ENCODE data around the gene DIPK1C. TPM values are rescaled to one million over a fixed set of nuclear protein-coding genes. Genes with fewer than 3 reads are reported as not detected.

Gene DIPK1C
- total RNA-seq, 1 donor from 2014 or later = not detected

DNA sequence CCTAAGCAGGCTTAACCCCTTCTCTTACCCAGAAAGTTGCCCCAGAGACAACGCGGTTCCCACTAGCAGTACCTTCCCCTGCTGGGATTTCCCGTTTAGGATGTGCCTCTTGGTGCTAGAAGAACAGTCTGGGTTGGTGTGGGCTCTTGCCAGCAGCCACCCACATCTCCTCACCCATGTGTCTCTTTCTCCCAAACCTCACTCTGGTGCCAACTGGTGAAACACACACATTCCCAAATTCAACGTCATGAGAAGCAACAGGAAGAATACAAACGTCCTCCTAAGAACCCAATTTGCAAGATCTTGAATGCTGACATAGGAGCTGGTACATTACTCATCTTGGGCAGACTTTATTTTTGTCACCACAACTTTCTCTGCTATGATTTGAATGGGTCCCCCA, 36.2 kb downstream of the DIPK1C start:
- TF ChIP-seq, protein P1, sequence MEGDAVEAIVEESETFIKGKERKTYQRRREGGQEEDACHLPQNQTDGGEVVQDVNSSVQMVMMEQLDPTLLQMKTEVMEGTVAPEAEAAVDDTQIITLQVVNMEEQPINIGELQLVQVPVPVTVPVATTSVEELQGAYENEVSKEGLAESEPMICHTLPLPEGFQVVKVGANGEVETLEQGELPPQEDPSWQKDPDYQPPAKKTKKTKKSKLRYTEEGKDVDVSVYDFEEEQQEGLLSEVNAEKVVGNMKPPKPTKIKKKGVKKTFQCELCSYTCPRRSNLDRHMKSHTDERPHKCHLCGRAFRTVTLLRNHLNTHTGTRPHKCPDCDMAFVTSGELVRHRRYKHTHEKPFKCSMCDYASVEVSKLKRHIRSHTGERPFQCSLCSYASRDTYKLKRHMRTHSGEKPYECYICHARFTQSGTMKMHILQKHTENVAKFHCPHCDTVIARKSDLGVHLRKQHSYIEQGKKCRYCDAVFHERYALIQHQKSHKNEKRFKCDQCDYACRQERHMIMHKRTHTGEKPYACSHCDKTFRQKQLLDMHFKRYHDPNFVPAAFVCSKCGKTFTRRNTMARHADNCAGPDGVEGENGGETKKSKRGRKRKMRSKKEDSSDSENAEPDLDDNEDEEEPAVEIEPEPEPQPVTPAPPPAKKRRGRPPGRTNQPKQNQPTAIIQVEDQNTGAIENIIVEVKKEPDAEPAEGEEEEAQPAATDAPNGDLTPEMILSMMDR (IDR thresholded peaks at IDR 0.05; ENCODE audit: insufficient read depth, low read depth, low read length) = no peak
- TF ChIP-seq EZH2 (IDR thresholded peaks at IDR 0.05; ENCODE audit: insufficient read depth, low read length) = no peak
- no peaks in the 10 kb centered on the region for H3K4me1 Mint-ChIP-seq (ENCODE audit: low read depth, unreplicated experiment)

DNA sequence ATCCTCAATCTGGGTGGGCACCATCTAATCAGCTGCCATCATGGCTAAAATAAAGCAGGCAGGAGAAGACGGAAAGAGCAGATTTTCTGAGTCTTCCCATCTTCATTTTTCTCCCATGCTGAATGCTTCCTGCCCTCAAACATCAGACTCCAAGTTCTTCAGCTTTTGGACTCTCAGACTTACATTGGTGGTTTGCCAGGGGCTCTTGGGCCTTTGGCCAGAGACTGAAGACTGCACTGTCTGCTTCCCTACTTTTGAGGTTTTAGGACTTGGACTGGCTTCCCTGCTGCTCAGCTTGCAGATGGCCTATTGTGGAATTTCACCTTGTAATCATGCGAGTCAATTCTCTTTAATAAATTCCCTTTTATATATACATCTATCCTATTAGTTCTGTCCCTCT, 36.6 kb downstream of the DIPK1C start:
- H3K4me1 ChIP-seq (ENCODE audit: insufficient read depth, low read length) = no peaks in the 10 kb centered on the region
- H3K27me3 ChIP-seq (ENCODE audit: insufficient read depth, low read length) = no peaks in the 10 kb centered on the region
- no peaks in the 10 kb centered on the region for H3K79me2 ChIP-seq (ENCODE audit: insufficient read depth, low read length)
- no peak for DNase-seq (ENCODE audit: low read depth)
- Mint-ChIP-seq H3K36me3 (ENCODE audit: low read depth, unreplicated experiment) (no peaks in the 10 kb centered on the region), H3K27ac (ENCODE audit: unreplicated experiment) (no peak overlapping the region), H3K4me1 (ENCODE audit: low read depth, unreplicated experiment) (no peaks in the 10 kb centered on the region), H3K27me3 (ENCODE audit: low read depth, unreplicated experiment) (peaks cover 34% of the 10 kb centered on the region), H3K9me3 (ENCODE audit: unreplicated experiment) (peaks cover 14% of the 10 kb centered on the region), H3K4me3 (ENCODE audit: unreplicated experiment) (no peak overlapping the region)
- H3K4me3 ChIP-seq (ENCODE audit: insufficient read depth, low read depth, low read length) = no peak overlapping the region
- H3K4me2 ChIP-seq (ENCODE audit: low read length) = no peak overlapping the region
- TF ChIP-seq, protein P1 (IDR thresholded peaks at IDR 0.05; ENCODE audit: insufficient read depth, low read depth, low read length) = no peak
- no peak for TF ChIP-seq EZH2 (IDR thresholded peaks at IDR 0.05; ENCODE audit: insufficient read depth, low read length)
- H3K27ac ChIP-seq (ENCODE audit: low read depth, low read length) = no peak overlapping the region
- H3K9me3 ChIP-seq (ENCODE audit: insufficient read depth, low read depth, low read length) = no peaks in the 10 kb centered on the region
- FAIRE-seq = no peak
- H4K20me1 ChIP-seq (ENCODE audit: insufficient read depth, low read length) = no peaks in the 10 kb centered on the region
- no peak overlapping the region for H2AFZ ChIP-seq (ENCODE audit: low read depth, low read length)
- no peaks in the 10 kb centered on the region for H3K36me3 ChIP-seq (ENCODE audit: insufficient read depth, low read length)
- H3K9ac ChIP-seq (ENCODE audit: low read length) = no peak overlapping the region

More for the DNA sequence above, 36.2 kb downstream of the DIPK1C start:
- H3K4me2 ChIP-seq (ENCODE audit: low read length) = no peak overlapping the region
- H3K4me3 Mint-ChIP-seq (ENCODE audit: unreplicated experiment) = no peak overlapping the region
- H3K27ac Mint-ChIP-seq (ENCODE audit: unreplicated experiment) = no peak overlapping the region
- no peaks in the 10 kb centered on the region for H4K20me1 ChIP-seq (ENCODE audit: insufficient read depth, low read length)
- FAIRE-seq (no peak), DNase-seq (ENCODE audit: low read depth) (no peak)
- no peaks in the 10 kb centered on the region for H3K36me3 Mint-ChIP-seq (ENCODE audit: low read depth, unreplicated experiment)
- H3K9me3 Mint-ChIP-seq (ENCODE audit: unreplicated experiment) = peaks cover 17% of the 10 kb centered on the region
- H3K27me3 ChIP-seq (ENCODE audit: insufficient read depth, low read length) = no peaks in the 10 kb centered on the region
- no peak overlapping the region for H2AFZ ChIP-seq (ENCODE audit: low read depth, low read length)
- no peaks in the 10 kb centered on the region for H3K36me3 ChIP-seq (ENCODE audit: insufficient read depth, low read length)
- H3K4me3 ChIP-seq (ENCODE audit: insufficient read depth, low read depth, low read length) = no peak overlapping the region
- H3K4me1 ChIP-seq (ENCODE audit: insufficient read depth, low read length) = no peaks in the 10 kb centered on the region
- H3K27me3 Mint-ChIP-seq (ENCODE audit: low read depth, unreplicated experiment) = peaks cover 34% of the 10 kb centered on the region
- H3K9ac ChIP-seq (ENCODE audit: low read length) = no peak overlapping the region
- no peaks in the 10 kb centered on the region for H3K79me2 ChIP-seq (ENCODE audit: insufficient read depth, low read length)
- no peak overlapping the region for H3K27ac ChIP-seq (ENCODE audit: low read depth, low read length)
- H3K9me3 ChIP-seq (ENCODE audit: insufficient read depth, low read depth, low read length) = no peaks in the 10 kb centered on the region

DNA sequence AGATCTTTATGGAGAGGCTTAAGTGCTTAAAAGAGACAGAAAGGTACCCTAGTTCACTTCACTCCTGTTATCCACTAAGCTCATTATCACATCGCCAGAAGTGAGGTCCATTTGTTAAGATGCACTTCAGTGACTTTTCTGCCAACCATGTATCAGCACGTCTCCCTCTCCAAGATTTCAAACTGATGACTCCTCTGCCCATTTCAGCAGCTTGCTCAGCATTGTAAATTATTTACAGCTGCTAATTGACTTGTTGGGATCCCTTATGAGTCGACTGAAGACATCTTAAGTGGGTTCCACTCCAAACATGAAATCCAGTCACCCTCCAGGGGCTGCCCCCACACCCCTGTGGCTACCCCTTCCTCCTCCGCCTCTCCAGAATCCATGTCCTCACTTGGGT, 37.3 kb downstream of the DIPK1C start:
- H3K4me1 ChIP-seq (ENCODE audit: insufficient read depth, low read length) = no peaks in the 10 kb centered on the region
- no peak overlapping the region for H3K27ac Mint-ChIP-seq (ENCODE audit: unreplicated experiment)
- no peaks in the 10 kb centered on the region for H3K4me1 Mint-ChIP-seq (ENCODE audit: low read depth, unreplicated experiment)
- H3K36me3 Mint-ChIP-seq (ENCODE audit: low read depth, unreplicated experiment) = no peaks in the 10 kb centered on the region
- H3K9ac ChIP-seq (ENCODE audit: low read length) = no peak overlapping the region
- H3K79me2 ChIP-seq (ENCODE audit: insufficient read depth, low read length) = no peaks in the 10 kb centered on the region
- no peaks in the 10 kb centered on the region for H3K36me3 ChIP-seq (ENCODE audit: insufficient read depth, low read length)
- H3K4me3 ChIP-seq (ENCODE audit: insufficient read depth, low read depth, low read length) = no peak overlapping the region
- no peaks in the 10 kb centered on the region for H4K20me1 ChIP-seq (ENCODE audit: insufficient read depth, low read length)
- no peaks in the 10 kb centered on the region for H3K27me3 ChIP-seq (ENCODE audit: insufficient read depth, low read length)
- TF ChIP-seq, protein P1 (IDR thresholded peaks at IDR 0.05; ENCODE audit: insufficient read depth, low read depth, low read length) = no peak
- no peak for TF ChIP-seq EZH2 (IDR thresholded peaks at IDR 0.05; ENCODE audit: insufficient read depth, low read length)
- no peak overlapping the region for H2AFZ ChIP-seq (ENCODE audit: low read depth, low read length)
- peaks cover 12% of the 10 kb centered on the region for H3K9me3 Mint-ChIP-seq (ENCODE audit: unreplicated experiment)
- H3K27me3 Mint-ChIP-seq (ENCODE audit: low read depth, unreplicated experiment) = peaks cover 39% of the 10 kb centered on the region
- no peak for FAIRE-seq
- no peak overlapping the region for H3K27ac ChIP-seq (ENCODE audit: low read depth, low read length)
- H3K9me3 ChIP-seq (ENCODE audit: insufficient read depth, low read depth, low read length) = no peaks in the 10 kb centered on the region
- no peak for DNase-seq (ENCODE audit: low read depth)
- no peak overlapping the region for H3K4me3 Mint-ChIP-seq (ENCODE audit: unreplicated experiment)
- no peak overlapping the region for H3K4me2 ChIP-seq (ENCODE audit: low read length)

Measured in astrocyte (in vitro differentiated cells and primary cell).